ENCODE measurements around the gene SBF2.
"Not testable (repeated sequence)": the region's sequence is repeated elsewhere in the genome, so short reads cannot be mapped to it uniquely, and the experiment has no call there.

The SBF2 gene

GRCh38 chr11:9758637-9759518 lies 535.1 kb downstream of the SBF2 start:
- DNase-seq (ENCODE audit: extremely low read depth in 1 of 2, low read depth in 1 of 2): peak in 1 of 2 donors; percentile 31

- peak; percentile 76 to 88 for DNase-seq (ENCODE audit: extremely low read depth in 1 of 2, low read depth in 1 of 2)
Observed at GRCh38 chr11:9757809-9758636, 536.0 kb downstream of the SBF2 start.

GRCh38 chr11:9756878-9757277 lies 537.1 kb downstream of the SBF2 start:
- no peak for DNase-seq (ENCODE audit: extremely low read depth in 1 of 2, low read depth in 1 of 2)

GRCh38 chr11:9756461-9756860 lies 537.6 kb downstream of the SBF2 start:
- no peak for DNase-seq (ENCODE audit: extremely low read depth in 1 of 2, low read depth in 1 of 2)

GRCh38 chr11:9755561-9756185 lies 538.3 kb downstream of the SBF2 start:
- DNase-seq (ENCODE audit: extremely low read depth in 1 of 2, low read depth in 1 of 2): no peak

- no peak for DNase-seq (ENCODE audit: extremely low read depth in 1 of 2, low read depth in 1 of 2)
Observed at GRCh38 chr11:9754010-9754471, 540.0 kb downstream of the SBF2 start.

GRCh38 chr11:9753021-9753420 lies 541.0 kb downstream of the SBF2 start:
- DNase-seq (ENCODE audit: extremely low read depth in 1 of 2, low read depth in 1 of 2): no peak

- no peak for DNase-seq (ENCODE audit: extremely low read depth in 1 of 2, low read depth in 1 of 2)
Observed at GRCh38 chr11:9752091-9752490, 541.9 kb downstream of the SBF2 start.

- DNase-seq (ENCODE audit: extremely low read depth in 1 of 2, low read depth in 1 of 2): no peak
Observed at GRCh38 chr11:9750551-9750950, 543.5 kb downstream of the SBF2 start.

- no peak for DNase-seq (ENCODE audit: extremely low read depth in 1 of 2, low read depth in 1 of 2)
Observed at GRCh38 chr11:9748361-9748970, 545.6 kb downstream of the SBF2 start.

- no peak for DNase-seq (ENCODE audit: extremely low read depth in 1 of 2, low read depth in 1 of 2)
Observed at GRCh38 chr11:9747828-9748227, 546.2 kb downstream of the SBF2 start.

- DNase-seq (ENCODE audit: extremely low read depth in 1 of 2, low read depth in 1 of 2): no peak
Observed at GRCh38 chr11:9747229-9747628, 546.8 kb downstream of the SBF2 start.

GRCh38 chr11:9745411-9746211 lies 548.4 kb downstream of the SBF2 start:
- no peak for DNase-seq (ENCODE audit: extremely low read depth in 1 of 2, low read depth in 1 of 2)

GRCh38 chr11:9743512-9743911 lies 550.5 kb downstream of the SBF2 start:
- not testable (repeated sequence) for DNase-seq (ENCODE audit: extremely low read depth in 1 of 2, low read depth in 1 of 2)

GRCh38 chr11:9741260-9741659 lies 552.8 kb downstream of the SBF2 start:
- DNase-seq (ENCODE audit: extremely low read depth in 1 of 2, low read depth in 1 of 2): no peak

GRCh38 chr11:9740202-9740883 lies 553.7 kb downstream of the SBF2 start:
- no peak for DNase-seq (ENCODE audit: extremely low read depth in 1 of 2, low read depth in 1 of 2)

- no peak for DNase-seq (ENCODE audit: extremely low read depth in 1 of 2, low read depth in 1 of 2)
Observed at GRCh38 chr11:9739123-9739900, 554.7 kb downstream of the SBF2 start.

- no peak for DNase-seq (ENCODE audit: extremely low read depth in 1 of 2, low read depth in 1 of 2)
Observed at GRCh38 chr11:9738707-9739106, 555.3 kb downstream of the SBF2 start.

- no peak for DNase-seq (ENCODE audit: extremely low read depth in 1 of 2, low read depth in 1 of 2)
Observed at GRCh38 chr11:9738116-9738515, 555.9 kb downstream of the SBF2 start.

Measured in activated CD8-positive, alpha-beta memory T cell treated with anti-CD3 and anti-CD28 coated beads for 1 hour (primary cell).